Glutamatergic neuron (in vitro differentiated cells): Measurements from ENCODE around the gene CLGN. TPM values are rescaled to one million over a fixed set of nuclear protein-coding genes. Genes with fewer than 3 reads are reported as not detected.

Experiments used
- DNase-seq: peaks from one replicate; pipeline ENCODE4 v3.0.0; 2022
- H3K27ac Mint-ChIP-seq: one replicate; pipeline ENCODE4 v1.8.0; 2020; ENCODE audit warnings: mild to moderate bottlenecking, mixed read lengths, inconsistent platforms; ENCODE audit not compliant: unreplicated experiment
- H3K27me3 Mint-ChIP-seq: one replicate; pipeline ENCODE4 v1.8.0; 2020; ENCODE audit warnings: mild to moderate bottlenecking, moderate library complexity, mixed read lengths, inconsistent platforms; ENCODE audit not compliant: unreplicated experiment
- H3K36me3 Mint-ChIP-seq: one replicate; pipeline ENCODE4 v1.8.0; 2020; ENCODE audit warnings: mild to moderate bottlenecking, mixed read lengths, inconsistent platforms; ENCODE audit not compliant: unreplicated experiment
- H3K4me1 Mint-ChIP-seq: one replicate; pipeline ENCODE4 v1.8.0; 2020; ENCODE audit warnings: mild to moderate bottlenecking, low read depth, mixed read lengths, inconsistent platforms; ENCODE audit not compliant: unreplicated experiment
- H3K4me3 Mint-ChIP-seq: one replicate; pipeline ENCODE4 v1.8.0; 2020; ENCODE audit warnings: mild to moderate bottlenecking, mixed read lengths, inconsistent platforms; ENCODE audit not compliant: unreplicated experiment
- H3K9me3 Mint-ChIP-seq: one replicate; pipeline ENCODE4 v1.8.0; 2020; ENCODE audit warnings: mild to moderate bottlenecking, moderate library complexity, mixed read lengths, inconsistent platforms; ENCODE audit not compliant: unreplicated experiment
- CTCF ChIP-seq: fragments of 200-600 bp; sonication (generic); IDR thresholded peaks from one replicate; pipeline ENCODE4 v1.5.0; 2021; ENCODE audit not compliant: partially characterized antibody, unreplicated experiment
- total RNA-seq: library from RNA; stranded (reverse); fragmentation: NEBNext Ultra II Directional; extraction: Animal tissue kit (Norgen Biotek cat#: 25700); gene quantifications from one replicate; pipeline ENCODE4 v1.2.1, GENCODE V29; 2021; ENCODE audit not compliant: unreplicated experiment

Gene CLGN
- total RNA-seq, 1 donor from 2014 or later: 19.6 TPM

GRCh38 chr4:140349816-140350215 lies 77.6 kb downstream of the CLGN start:
- Mint-ChIP-seq H3K36me3 (no peaks in the 10 kb centered on the region), H3K27me3 (peaks cover 4% of the 10 kb centered on the region), H3K9me3 (no peaks in the 10 kb centered on the region), H3K27ac (peak overlapping the region; percentile 35), H3K4me1 (peaks cover 29% of the 10 kb centered on the region), H3K4me3 (peak overlapping the region; percentile 8)
- DNase-seq: no peak
- TF ChIP-seq CTCF: no peak

- Mint-ChIP-seq H3K27ac (no peak overlapping the region), H3K4me1 (peaks cover 13% of the 10 kb centered on the region), H3K9me3 (no peaks in the 10 kb centered on the region), H3K36me3 (no peaks in the 10 kb centered on the region), H3K4me3 (no peak overlapping the region), H3K27me3 (peaks cover 7% of the 10 kb centered on the region)
- no peak for DNase-seq
- no peak for TF ChIP-seq CTCF
Measured at GRCh38 chr4:140346136-140346535, 81.3 kb downstream of the CLGN start.

GRCh38 chr4:140344621-140345020 lies 82.8 kb downstream of the CLGN start:
- DNase-seq: no peak
- Mint-ChIP-seq H3K27me3 (peaks cover 5% of the 10 kb centered on the region), H3K9me3 (no peaks in the 10 kb centered on the region), H3K36me3 (no peaks in the 10 kb centered on the region), H3K27ac (no peak overlapping the region), H3K4me3 (no peak overlapping the region), H3K4me1 (peaks cover 7% of the 10 kb centered on the region)
- no peak for TF ChIP-seq CTCF

- Mint-ChIP-seq H3K9me3 (no peaks in the 10 kb centered on the region), H3K4me3 (no peak overlapping the region), H3K27me3 (peaks cover 3% of the 10 kb centered on the region), H3K36me3 (no peaks in the 10 kb centered on the region), H3K4me1 (peaks cover 3% of the 10 kb centered on the region), H3K27ac (no peak overlapping the region)
- TF ChIP-seq CTCF: no peak
- no peak for DNase-seq
Measured at GRCh38 chr4:140344101-140344500, 83.3 kb downstream of the CLGN start.

- Mint-ChIP-seq H3K27me3 (peaks cover 3% of the 10 kb centered on the region), H3K4me3 (no peak overlapping the region), H3K27ac (no peak overlapping the region), H3K9me3 (no peaks in the 10 kb centered on the region), H3K4me1 (no peaks in the 10 kb centered on the region), H3K36me3 (no peaks in the 10 kb centered on the region)
- TF ChIP-seq CTCF: no peak
- no peak for DNase-seq
Measured at GRCh38 chr4:140343303-140343702, 84.1 kb downstream of the CLGN start.
